Adipose tissue (tissue), 3 donors: ENCODE data around the gene CLTC. TPM values are rescaled to one million over a fixed set of nuclear protein-coding genes. Genes with fewer than 3 reads are reported as not detected.

Experiments
- H3K27ac ChIP-seq: one replicate; pipeline ENCODE4 v1.5.1; 2013; ENCODE audit warnings: low read depth, low read length
- WGBS, 3 donors: extraction: QIAGEN DNeasy Blood & Tissue Kit; methylation state at CpG; one replicate each; pipeline ENCODE4 v1.1.7; 2013; 5-methylcytosine and 5-hydroxymethylcytosine counted together
- polyA plus RNA-seq, 3 donors: library from polyadenylated mRNA; stranded (reverse); fragments of 200-250 nt; gene quantifications; one replicate each; pipeline ENCODE4 v1.2.3, GENCODE V29; 2013
- donor health status: healthy with polysubstance abuse.
- donor health status: Bipolar disorder and iron deficiency.
- donor health status: healthy.

The CLTC gene
- polyA plus RNA-seq, 3 donors = 30.8 to 69.4 (median 59.4) TPM

DNA sequence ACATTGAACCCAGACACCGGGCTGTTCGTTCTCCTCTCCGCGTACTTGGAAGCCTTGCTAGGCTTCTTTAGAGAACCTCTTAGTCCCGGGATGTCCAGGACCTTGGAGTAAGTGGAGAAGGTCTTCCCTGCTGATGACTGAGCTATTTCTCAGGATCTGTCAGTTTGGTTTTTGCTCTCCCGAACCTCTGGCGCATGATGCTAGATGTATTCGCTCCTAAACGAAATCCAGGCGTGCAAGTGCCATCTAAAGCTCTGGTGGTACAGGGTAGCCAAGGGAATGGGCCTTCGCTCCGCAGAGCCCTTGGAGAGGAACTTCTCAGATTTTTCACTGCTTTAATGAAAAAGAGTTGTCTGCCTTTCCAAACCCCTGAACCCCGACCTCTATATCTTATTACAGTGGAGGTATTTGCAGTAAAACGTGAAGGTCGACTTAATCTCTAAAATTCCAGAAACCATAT lies 88.3 kb downstream of the CLTC start:
- WGBS, 3 donors = 0% methylated on average over 15 of the region's 15 CpGs
- peak overlapping the region; percentile 70 for H3K27ac ChIP-seq

DNA sequence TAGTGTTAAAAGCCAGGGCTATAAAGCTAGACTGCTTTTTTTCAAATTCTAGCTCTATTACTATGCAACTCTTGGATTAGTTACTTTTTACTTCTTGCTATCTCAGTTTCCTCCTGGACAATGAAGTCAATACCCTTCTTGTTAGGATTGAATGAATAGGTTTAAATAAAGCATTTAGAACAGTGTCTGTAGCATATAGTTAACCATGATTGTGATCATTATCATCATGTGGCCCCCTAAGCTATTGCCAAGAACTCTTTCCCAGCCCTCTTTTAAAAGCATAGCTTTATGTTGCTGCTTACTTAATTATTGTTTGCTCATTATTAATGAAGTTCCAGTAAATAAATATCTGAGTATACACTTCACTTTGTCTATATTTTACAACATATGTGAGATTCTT lies 92.2 kb downstream of the CLTC start:
- H3K27ac ChIP-seq = no peak overlapping the region

DNA sequence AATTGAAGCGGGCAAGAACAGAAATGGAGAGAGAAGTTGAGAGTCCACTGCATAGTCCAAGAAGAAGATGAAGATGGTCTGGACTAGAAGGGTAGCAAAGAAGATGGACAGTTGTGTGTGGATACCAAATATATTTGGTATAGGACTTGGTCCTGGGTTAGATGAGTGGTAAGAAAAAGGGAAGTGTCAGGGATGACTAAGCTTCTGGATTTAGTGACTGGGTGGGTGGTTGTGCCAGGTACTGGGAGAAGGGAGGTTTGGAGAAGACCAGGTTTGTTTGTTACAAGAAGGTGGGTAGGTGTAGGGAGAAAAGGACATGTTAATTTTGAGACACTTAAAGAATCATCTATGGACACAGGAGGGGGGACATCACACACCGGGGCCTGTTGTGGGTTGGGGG lies 93.2 kb downstream of the CLTC start:
- WGBS, 3 donors = 86 to 98% (median 97%) methylated on average over 2 of the region's 2 CpGs
- H3K27ac ChIP-seq = no peak overlapping the region

DNA sequence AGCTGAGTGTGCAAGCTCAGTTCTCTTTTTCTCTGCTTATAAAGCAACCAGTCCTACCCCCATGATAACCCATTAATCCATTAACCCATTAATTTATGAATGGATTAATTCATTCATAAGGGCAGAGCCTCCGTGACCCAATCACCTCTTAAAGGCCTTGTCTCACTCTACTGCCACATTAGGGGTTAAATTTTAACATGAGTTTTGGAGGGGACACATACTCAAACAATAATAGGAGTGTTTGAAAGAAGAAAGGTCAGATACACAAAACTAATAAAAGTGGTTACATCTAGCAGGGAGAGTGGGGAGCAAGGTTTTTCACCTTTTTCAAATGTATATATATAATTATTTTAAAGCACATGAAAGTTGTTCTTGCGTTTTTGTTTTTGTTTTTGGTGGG lies 94.6 kb downstream of the CLTC start:
- no peak overlapping the region for H3K27ac ChIP-seq
- WGBS, 3 donors = 85 to 95% (median 89%) methylated on average over 2 of the region's 2 CpGs

DNA sequence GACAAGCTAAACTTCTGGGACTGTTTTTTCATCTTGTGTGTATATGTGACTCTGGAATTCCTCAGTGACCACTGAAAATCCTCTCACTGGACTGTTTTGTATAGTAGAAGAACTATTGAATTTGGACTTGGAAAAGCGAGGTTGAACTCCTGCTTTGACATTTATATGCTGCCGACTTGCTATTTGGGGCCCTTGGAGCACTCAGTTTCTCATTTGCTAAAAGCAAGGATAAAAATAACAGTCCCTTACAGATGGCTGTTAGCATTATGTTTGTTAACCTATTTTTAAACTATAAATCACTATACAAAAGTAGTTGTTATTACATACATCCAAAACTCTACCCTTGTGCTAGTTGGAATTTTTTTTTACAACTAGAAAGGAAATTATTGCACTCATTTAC lies 96.7 kb downstream of the CLTC start:
- WGBS, 3 donors = 91 to 96% (median 94%) methylated on average over 2 of the region's 2 CpGs
- no peak overlapping the region for H3K27ac ChIP-seq

DNA sequence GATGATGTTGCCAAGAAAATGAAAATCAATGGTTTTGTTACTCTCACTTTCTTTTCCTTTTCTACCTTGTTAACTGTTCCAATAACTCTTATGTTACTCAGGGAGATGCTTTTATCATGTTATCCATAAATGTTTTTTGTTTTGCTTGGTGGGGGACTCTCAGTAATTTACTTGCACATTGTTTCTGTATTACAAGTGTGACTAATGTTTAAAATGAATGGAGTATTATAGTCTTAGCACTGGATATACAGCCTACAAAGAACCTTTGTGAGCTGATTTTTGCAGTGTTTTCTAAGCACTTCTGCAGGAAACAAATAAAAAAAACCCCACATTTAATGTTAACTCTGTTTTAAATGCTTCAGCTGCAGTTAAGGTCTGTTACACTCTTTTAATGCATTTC lies 99.8 kb downstream of the CLTC start:
- no peak overlapping the region for H3K27ac ChIP-seq

DNA sequence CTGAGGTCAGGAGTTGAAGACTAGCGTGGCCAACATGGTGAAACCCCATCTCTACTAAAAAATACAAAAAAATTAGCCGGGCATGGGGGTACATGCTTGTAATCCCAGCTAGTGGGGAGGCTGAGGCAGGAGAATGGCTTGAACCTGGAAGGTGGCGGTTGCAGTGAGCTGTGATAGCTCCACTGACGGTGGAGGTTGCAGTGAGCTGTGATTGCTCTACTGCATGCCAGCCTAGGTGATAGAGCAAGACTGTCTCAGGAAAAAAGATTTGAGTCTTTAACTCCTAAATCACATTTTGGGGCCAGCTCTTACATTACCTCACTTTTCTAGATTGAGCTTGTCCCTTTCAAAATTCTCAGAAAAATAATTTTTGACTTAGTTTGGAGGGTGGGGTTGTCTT lies 102.9 kb downstream of the CLTC start:
- no peak overlapping the region for H3K27ac ChIP-seq
- 84 to 97% (median 95%) methylated on average over 4 of the region's 4 CpGs for WGBS, 3 donors

DNA sequence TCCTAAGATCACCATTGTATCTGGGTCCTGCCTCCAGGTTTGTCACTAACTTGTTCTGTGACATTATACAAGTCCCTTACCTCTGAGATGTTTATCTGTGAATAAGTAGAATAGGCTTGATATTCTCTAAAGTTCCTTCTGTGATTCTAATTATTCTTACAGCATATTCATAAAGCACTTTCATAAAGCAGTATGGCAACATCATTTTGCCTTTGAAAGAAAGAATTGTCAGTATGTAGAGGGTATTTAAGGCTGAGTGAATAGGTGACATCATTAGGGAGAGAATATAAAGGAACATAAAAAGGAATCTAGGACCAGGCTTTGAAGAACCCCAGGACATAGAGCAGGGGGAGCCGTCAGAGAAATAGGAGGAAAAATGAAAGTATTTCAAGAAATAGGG lies 103.3 kb downstream of the CLTC start:
- WGBS, 3 donors = 50 to 64% (median 56%) methylated on average over 1 of the region's 1 CpG
- no peak overlapping the region for H3K27ac ChIP-seq

DNA sequence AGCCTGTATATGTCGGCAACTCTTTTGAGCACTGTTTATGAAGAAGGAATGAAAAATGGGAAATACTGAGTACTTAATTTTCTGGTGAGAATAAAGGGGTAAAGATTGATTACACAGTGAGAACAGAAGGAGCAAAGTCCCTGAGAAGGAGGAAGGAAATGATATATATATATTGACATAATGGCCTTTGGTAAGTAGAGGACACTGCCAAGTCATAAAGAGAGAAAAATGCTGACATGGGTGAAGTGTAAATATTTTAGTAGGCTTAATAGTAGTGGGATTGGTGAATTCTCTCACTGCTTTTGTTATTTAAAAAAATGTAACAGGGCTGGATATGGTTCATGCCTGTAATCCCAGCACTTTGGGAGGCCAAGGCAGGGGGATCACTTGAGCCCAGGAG lies 103.9 kb downstream of the CLTC start:
- 70 to 86% (median 83%) methylated on average over 1 of the region's 1 CpG for WGBS, 3 donors
- no peak overlapping the region for H3K27ac ChIP-seq

DNA sequence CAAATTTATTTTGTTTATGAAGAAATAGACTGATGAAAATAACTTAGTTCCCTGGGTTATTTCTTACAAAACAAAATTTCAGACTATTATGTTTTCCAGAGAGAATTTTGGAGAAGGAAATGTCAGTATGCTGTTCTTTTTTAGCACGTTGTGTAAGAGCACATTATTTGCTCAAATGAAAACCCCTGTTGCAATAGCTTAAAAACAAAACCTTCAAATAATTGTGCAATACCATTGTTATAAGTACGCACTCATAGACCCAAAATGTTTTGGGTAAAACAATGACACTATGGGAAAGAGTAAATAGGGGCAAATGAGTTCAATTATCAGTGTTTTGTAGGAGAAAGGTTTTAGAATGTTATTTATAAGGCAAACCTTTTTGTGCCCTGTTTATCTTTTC lies 106.0 kb downstream of the CLTC start:
- 19 to 26% (median 21%) methylated on average over 2 of the region's 2 CpGs for WGBS, 3 donors
- H3K27ac ChIP-seq = no peak overlapping the region

DNA sequence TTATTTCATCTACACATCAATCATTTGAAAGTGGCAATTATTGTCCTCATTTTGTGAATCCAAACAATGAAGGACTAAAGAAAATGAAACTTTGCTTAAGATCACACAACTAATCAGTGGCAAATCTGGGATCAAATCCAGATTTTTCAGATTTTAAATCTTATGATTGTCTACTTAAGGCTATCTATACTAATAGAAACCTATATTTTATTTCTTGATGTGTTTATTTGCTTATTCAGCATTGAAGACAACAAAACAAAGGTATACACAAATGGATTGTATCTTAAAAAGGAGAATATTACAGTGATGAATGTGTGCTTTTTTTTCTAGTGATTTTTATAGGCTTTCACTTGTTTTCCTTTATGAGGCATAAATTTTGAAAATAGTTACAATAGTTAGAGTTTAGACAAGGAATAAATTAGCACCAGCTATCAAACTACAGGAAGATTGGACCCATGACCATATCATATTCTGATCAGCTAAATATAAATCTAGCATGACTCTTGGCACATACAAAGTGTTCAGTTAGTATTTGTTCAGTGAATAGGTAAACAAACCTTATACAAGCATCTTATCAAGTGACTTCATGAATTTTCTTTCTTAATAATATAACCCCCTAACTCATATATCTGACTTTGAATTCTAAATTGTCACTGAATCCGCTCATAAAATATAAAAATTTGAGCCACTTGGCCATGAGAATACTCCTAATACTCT lies 108.3 kb downstream of the CLTC start:
- 99 to 100% (median 100%) methylated on average over 1 of the region's 1 CpG for WGBS, 3 donors
- no peak overlapping the region for H3K27ac ChIP-seq

DNA sequence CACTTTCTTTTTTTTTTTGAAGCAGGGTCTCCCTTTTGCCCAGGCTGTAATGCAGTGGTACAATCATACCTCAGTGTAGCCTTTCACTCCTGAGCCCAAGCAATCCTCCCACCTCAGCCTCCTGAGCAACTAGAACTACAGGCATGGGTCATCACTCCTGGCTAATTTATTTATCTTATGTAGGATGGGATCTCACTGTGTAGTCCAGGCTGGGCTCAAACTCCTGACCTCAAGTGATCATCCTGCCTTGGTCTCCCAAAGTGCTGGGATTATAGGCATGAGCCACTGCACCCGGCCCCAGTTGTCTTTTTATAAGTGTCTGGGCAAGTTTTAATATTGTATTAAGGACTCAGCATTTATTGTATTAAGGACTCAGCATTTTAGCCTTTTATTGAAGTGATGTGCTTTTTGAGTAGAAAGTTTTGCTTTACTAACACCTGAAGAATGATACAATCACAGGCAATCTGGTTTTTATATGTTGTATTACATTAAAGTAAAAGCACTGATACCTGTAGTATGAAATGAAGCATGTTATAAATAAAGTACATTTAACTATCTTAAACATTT lies 110.7 kb downstream of the CLTC start:
- WGBS, 3 donors = 86 to 92% (median 91%) methylated on average over 1 of the region's 1 CpG
- no peak overlapping the region for H3K27ac ChIP-seq

DNA sequence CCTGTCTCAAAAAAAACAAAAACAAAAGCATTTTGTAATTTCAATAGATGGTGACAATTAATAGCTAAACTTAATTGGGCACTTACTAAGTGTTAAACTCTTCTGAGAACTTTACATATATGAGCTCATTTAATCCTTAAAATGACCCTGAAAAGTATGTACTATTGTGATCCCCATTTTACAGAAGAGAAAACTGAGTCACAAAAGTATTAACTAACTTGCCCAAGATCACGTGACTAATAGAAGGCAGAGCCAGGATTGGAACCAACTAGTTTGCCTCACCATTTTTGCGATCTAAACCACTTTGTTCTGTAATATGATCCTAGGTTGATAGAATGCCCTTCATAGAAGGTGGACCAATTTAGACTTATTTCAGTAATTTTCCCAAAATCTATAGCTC lies 114.0 kb downstream of the CLTC start:
- H3K27ac ChIP-seq = no peak overlapping the region
- 93 to 99% (median 98%) methylated on average over 2 of the region's 2 CpGs for WGBS, 3 donors

DNA sequence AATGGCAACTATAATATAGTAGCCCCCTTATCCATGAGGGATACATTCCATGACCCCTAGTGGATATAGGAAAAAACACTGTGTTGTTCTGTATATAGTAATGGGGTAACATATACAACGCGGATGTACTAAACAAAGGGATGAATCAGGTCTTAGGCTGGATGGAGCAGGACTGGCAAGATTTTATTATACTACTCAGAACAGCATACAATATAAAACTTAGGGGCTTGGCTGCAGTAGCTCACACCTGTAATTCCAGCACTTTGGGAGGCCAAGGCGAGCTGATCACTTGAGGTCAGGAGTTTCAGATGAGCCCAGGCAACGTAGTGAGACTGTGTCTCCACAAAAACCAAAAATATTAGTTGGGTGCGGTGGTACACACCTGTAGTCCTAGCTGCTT lies 114.5 kb downstream of the CLTC start:
- 99 to 100% (median 99%) methylated on average over 5 of the region's 5 CpGs for WGBS, 3 donors
- H3K27ac ChIP-seq = no peak overlapping the region

DNA sequence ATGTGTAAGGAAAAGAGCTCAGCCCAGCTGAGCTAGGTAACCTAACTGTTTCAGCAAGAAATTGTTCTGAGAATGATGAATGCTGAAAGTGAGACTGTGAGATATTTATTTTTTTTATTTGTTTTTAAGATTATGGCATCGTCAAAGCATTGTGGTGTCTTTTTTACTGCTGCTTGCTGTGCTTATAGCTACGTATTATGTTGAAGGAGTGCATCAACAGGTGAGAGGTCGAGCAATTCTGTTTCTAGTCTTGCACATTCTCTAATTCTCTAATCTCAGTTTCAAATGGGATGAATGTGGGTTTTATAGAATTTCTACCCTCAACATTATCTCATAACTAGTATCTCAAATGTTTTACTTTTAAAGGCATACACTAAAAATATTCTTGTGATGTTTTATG lies 117.6 kb downstream of the CLTC start:
- no peak overlapping the region for H3K27ac ChIP-seq
- 91 to 96% (median 92%) methylated on average over 3 of the region's 3 CpGs for WGBS, 3 donors

DNA sequence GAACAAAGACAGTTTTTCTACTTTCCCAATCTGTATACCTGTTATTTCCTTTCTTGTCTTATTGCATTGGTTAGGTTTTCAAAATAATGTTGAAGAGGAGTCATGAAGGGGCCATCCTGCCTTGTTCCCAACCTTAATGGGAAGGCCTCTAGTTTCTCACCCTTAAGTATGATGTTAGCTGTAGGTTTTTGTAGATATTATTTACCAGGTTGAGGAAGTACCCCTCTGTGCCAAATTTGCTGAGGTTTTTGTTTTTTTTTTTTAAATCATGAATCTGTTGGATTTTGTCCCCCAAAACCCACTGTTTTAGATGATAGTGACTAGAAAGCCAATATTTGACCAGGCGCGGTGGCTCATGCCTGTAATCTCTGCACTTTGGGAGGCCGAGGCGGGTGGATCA lies 124.1 kb downstream of the CLTC start:
- WGBS, 3 donors = 96 to 99% (median 98%) methylated on average over 4 of the region's 4 CpGs
- H3K27ac ChIP-seq = no peak overlapping the region

DNA sequence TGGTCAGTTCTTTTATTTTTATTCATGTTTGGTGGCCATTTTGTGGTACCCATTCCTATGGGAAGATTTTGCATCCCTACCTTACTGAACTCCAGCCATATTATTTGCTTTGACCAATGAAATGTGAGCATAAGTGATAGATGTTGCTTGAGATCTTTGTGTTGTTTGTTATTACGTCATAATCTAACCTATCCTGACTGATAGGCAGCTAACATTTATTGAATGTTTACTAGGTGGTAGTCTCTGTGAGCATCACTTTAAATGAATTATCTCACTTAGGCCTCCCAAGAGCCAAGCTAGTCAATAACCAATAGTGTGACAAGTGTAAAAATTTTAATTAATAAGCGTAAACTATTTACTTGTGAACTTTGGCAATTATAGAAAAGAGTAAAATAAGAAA lies 125.3 kb downstream of the CLTC start:
- 86 to 98% (median 95%) methylated on average over 2 of the region's 2 CpGs for WGBS, 3 donors
- no peak overlapping the region for H3K27ac ChIP-seq
